Panc1 (cell line): Measurements from ENCODE around the gene CAMSAP3. TPM values are rescaled to one million over a fixed set of nuclear protein-coding genes. Genes with fewer than 3 reads are reported as not detected.

ENCODE experiments used
- ATAC-seq: fragments of 200-7000 bp; cut with Tn5 transposase; 2 replicates; pipeline ENCODE4 v1.9.1; 2020; ENCODE audit warnings: mild to moderate bottlenecking, moderate library complexity
- BruUV-seq: library from RNA; stranded (reverse); fragments of 400-500 nt; replicated peaks from 2 replicates; lab custom pipeline; 2021; lab: Mats Ljungman, UMichigan
- CTCF ChIA-PET: fragments of 300-600 bp; sonication (Branson Sonifier 250); formaldehyde crosslinking; loops from one replicate; lab custom pipeline; 2022; ENCODE audit warnings: antibody characterized with exemption; lab: Charles Lee
- POLR2A ChIA-PET: fragments of 300-600 bp; sonication (Branson Sonifier 250); formaldehyde crosslinking; loops from one replicate; lab custom pipeline; 2022; ENCODE audit warnings: antibody characterized with exemption; lab: Charles Lee
- DNase-seq: peaks from one replicate; pipeline ENCODE4 v3.0.0-alpha.2; 2010; ENCODE audit warnings: low read depth, low spot score
- H3K27ac ChIP-seq: 2 replicates; pipeline ENCODE4 v1.5.1; 2011; ENCODE audit warnings: mild to moderate bottlenecking, low read length, inconsistent platforms
- H3K27me3 ChIP-seq: fragments of 200-500 bp; sonication (Bioruptor generic); 2 replicates; pipeline ENCODE4 v1.6.0; 2014; ENCODE audit warnings: low read length, inconsistent platforms; ENCODE audit not compliant: control insufficient read depth, insufficient read depth
- H3K36me3 ChIP-seq: fragments of 200-500 bp; sonication (Bioruptor generic); 2 replicates; pipeline ENCODE4 v1.5.1; 2014; ENCODE audit warnings: inconsistent platforms, mild to moderate bottlenecking, low read length, moderate library complexity; ENCODE audit not compliant: control insufficient read depth, insufficient read depth
- H3K4me1 ChIP-seq: 2 replicates; pipeline ENCODE4 v1.5.1; 2011; ENCODE audit warnings: inconsistent platforms, mild to moderate bottlenecking, low read length, moderate library complexity; ENCODE audit not compliant: control insufficient read depth, insufficient read depth
- H3K4me3 ChIP-seq, 2 experiments: 2 replicates each; pipeline ENCODE4 v1.5.1; 2011 to 2012; ENCODE audit warnings: low read depth in 2 of 2, low read length in 2 of 2, mild to moderate bottlenecking in 2 of 2, inconsistent platforms in 1 of 2, moderate library complexity in 1 of 2
- H3K9me3 ChIP-seq: fragments of 200-500 bp; sonication (Bioruptor generic); 2 replicates; pipeline ENCODE4 v1.5.1; 2014; ENCODE audit warnings: low read depth, mild to moderate bottlenecking, inconsistent platforms, low read length, moderate library complexity; ENCODE audit not compliant: control insufficient read depth, insufficient read depth
- POLR2AphosphoS5 ChIP-seq: IDR thresholded peaks from 2 replicates; pipeline ENCODE4 v1.6.1; 2012; ENCODE audit warnings: mild to moderate bottlenecking, low read depth, low read length, moderate library complexity
- SIN3A ChIP-seq: IDR thresholded peaks from 2 replicates; pipeline ENCODE4 v1.6.1; 2012; ENCODE audit warnings: low read depth, mild to moderate bottlenecking, low read length, moderate library complexity, borderline replicate concordance; ENCODE audit not compliant: insufficient read depth
- TCF7L2 ChIP-seq: IDR thresholded peaks from 2 replicates; pipeline ENCODE4 v1.6.1; 2011; ENCODE audit warnings: mild to moderate bottlenecking, low read depth, low read length, inconsistent platforms
- in situ Hi-C: cut with HindIII; loops from 2 replicates; pipeline ENCODE4 v1.10.0; 2016; ENCODE audit warnings: low sequenced_read_pairs, low pct_unique_long_range_greater_than_20kb
- intact Hi-C: fragments of 100-400 bp; cut with micrococcal nuclease; formaldehyde crosslinking; loops from one replicate; pipeline ENCODE4 v1.10.0; 2022; ENCODE audit not compliant: unreplicated experiment
- total RNA-seq: library from RNA; stranded (reverse); gene quantifications from one replicate; pipeline ENCODE4 v1.2.1, GENCODE V29; 2021; ENCODE audit not compliant: unreplicated experiment
- TF ChIP-seq, protein P1 (sequence below), 2 experiments: IDR thresholded peaks; 2 replicates each; pipeline ENCODE4 v1.6.1; 2011 to 2012; ENCODE audit warnings: low read depth in 2 of 2, control low read depth in 1 of 2, low read length in 1 of 2, mild to moderate bottlenecking in 1 of 2, moderate library complexity in 1 of 2; ENCODE audit not compliant: insufficient read depth in 1 of 2
- TF ChIP-seq, protein P2 (sequence below): fragments of 450-650 bp; IDR thresholded peaks from 2 replicates; pipeline ENCODE4 v1.5.1; 2017; ENCODE audit warnings: mild to moderate bottlenecking

The CAMSAP3 gene
- total RNA-seq, 1 experiment from 2014 or later: 1.7 TPM

DNA sequence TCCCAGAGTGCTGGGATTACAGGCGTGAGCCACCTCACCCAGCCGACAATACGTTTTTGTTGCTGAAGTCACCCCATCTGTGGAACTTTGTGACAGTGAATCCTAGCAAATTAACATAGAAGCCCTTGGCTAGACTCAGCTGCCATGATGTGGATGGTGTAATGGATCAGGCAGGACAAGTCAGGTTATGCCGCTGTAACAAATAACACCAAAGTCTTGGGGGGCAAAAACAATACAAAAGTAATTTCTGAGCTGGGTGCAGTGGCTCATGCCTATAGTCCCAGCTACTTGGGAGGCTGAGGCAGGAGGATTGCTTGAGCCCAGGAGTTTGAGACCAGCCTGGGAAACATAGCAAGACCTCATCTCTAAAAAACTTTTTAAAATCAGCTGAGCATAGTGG is 30.8 kb upstream of the CAMSAP3 start:
- BruUV-seq: no TSS peak
- in situ Hi-C loops (no loop called here), intact Hi-C loops (loop anchor here (5.0 to 10.0 kb wide), 2 partner anchors 117 to 240 kb away; partner anchors contain the start of gene TRAPPC5)
- Histone ChIP-seq H3K27ac (no peak overlapping the region), H3K4me3 (no peak overlapping the region), H3K27me3 (no peaks in the 10 kb centered on the region), H3K4me1 (no peaks in the 10 kb centered on the region), H3K9me3 (no peaks in the 10 kb centered on the region), H3K36me3 (no peaks in the 10 kb centered on the region)
- ChIA-PET POLR2A (no interaction called here), CTCF (no interaction called here)
- ATAC-seq: no peak
- no peak for TF ChIP-seq POLR2AphosphoS5
- TF ChIP-seq, protein P1, sequence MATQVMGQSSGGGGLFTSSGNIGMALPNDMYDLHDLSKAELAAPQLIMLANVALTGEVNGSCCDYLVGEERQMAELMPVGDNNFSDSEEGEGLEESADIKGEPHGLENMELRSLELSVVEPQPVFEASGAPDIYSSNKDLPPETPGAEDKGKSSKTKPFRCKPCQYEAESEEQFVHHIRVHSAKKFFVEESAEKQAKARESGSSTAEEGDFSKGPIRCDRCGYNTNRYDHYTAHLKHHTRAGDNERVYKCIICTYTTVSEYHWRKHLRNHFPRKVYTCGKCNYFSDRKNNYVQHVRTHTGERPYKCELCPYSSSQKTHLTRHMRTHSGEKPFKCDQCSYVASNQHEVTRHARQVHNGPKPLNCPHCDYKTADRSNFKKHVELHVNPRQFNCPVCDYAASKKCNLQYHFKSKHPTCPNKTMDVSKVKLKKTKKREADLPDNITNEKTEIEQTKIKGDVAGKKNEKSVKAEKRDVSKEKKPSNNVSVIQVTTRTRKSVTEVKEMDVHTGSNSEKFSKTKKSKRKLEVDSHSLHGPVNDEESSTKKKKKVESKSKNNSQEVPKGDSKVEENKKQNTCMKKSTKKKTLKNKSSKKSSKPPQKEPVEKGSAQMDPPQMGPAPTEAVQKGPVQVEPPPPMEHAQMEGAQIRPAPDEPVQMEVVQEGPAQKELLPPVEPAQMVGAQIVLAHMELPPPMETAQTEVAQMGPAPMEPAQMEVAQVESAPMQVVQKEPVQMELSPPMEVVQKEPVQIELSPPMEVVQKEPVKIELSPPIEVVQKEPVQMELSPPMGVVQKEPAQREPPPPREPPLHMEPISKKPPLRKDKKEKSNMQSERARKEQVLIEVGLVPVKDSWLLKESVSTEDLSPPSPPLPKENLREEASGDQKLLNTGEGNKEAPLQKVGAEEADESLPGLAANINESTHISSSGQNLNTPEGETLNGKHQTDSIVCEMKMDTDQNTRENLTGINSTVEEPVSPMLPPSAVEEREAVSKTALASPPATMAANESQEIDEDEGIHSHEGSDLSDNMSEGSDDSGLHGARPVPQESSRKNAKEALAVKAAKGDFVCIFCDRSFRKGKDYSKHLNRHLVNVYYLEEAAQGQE (IDR thresholded peaks at IDR 0.05; ENCODE audit: insufficient read depth in 1 of 2, low read depth in 2 of 2, low read length in 1 of 2): no peak
- DNase-seq: no peak

DNA sequence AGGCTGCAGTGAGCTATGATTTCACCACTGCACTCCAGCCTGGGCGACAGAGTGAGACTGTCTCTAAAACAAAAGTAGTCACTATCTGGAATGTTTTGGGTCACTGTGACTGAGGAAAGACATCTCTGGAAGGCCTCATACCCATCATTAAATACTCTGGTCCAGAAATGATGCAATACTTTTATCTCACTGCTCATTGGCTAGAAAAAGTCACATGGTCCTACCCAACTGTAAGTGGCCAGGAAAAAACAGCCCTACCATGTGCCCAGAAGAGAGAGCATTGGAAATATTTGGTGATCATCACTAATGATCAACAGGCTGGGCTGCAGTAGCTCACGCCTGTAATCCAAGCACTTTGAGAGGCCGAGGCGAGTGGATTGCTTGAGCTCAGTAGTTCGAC is 30.3 kb upstream of the CAMSAP3 start:
- Histone ChIP-seq H3K36me3 (no peaks in the 10 kb centered on the region), H3K4me3 (no peak overlapping the region), H3K27ac (no peak overlapping the region), H3K9me3 (no peaks in the 10 kb centered on the region), H3K4me1 (no peaks in the 10 kb centered on the region), H3K27me3 (no peaks in the 10 kb centered on the region)
- DNase-seq: no peak
- no TSS peak for BruUV-seq
- POLR2A ChIA-PET: interaction anchor here (0.6 kb wide), 1 partner anchor 341 kb away, joined by 5 read pairs; no protein-coding TSS in a partner anchor
- TF ChIP-seq POLR2AphosphoS5: no peak
- TF ChIP-seq, protein P2, sequence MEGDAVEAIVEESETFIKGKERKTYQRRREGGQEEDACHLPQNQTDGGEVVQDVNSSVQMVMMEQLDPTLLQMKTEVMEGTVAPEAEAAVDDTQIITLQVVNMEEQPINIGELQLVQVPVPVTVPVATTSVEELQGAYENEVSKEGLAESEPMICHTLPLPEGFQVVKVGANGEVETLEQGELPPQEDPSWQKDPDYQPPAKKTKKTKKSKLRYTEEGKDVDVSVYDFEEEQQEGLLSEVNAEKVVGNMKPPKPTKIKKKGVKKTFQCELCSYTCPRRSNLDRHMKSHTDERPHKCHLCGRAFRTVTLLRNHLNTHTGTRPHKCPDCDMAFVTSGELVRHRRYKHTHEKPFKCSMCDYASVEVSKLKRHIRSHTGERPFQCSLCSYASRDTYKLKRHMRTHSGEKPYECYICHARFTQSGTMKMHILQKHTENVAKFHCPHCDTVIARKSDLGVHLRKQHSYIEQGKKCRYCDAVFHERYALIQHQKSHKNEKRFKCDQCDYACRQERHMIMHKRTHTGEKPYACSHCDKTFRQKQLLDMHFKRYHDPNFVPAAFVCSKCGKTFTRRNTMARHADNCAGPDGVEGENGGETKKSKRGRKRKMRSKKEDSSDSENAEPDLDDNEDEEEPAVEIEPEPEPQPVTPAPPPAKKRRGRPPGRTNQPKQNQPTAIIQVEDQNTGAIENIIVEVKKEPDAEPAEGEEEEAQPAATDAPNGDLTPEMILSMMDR: no peak
- TF ChIP-seq TCF7L2: no peak
- no peak for TF ChIP-seq SIN3A
- TF ChIP-seq, protein P1 (IDR thresholded peaks at IDR 0.05; ENCODE audit: insufficient read depth in 1 of 2, low read depth in 2 of 2, low read length in 1 of 2): no peak
- no peak for ATAC-seq
- CTCF ChIA-PET: no interaction called here
- in situ Hi-C loops (no loop called here), intact Hi-C loops (loop anchor here (5.0 to 10.0 kb wide), 2 partner anchors 117 to 239 kb away; partner anchors contain the start of gene TRAPPC5)
